Left lung (tissue), 10 donors: ENCODE data around the gene PRL. TPM values are rescaled to one million over a fixed set of nuclear protein-coding genes. Genes with fewer than 3 reads are reported as not detected.

ENCODE experiments used
- ATAC-seq: fragments of 200-7000 bp; cut with Tn5 transposase; one replicate; pipeline ENCODE4 v1.9.1; 2020; ENCODE audit warnings: moderate library complexity
- DNase-seq, 4 donors: peaks; one replicate each; pipeline ENCODE4 v3.0.0-alpha.2; 2013 to 2020
- H3K27ac ChIP-seq, 2 donors: fragments of 200-600 bp; sonication (generic) in 1 of 2; one replicate each; pipeline versions ENCODE4 v1.5.0 to v1.8.0; 2020 to 2021
- H3K27me3 ChIP-seq, 2 donors: fragments of 200-600 bp; sonication (generic) in 1 of 2; one replicate each; pipeline versions ENCODE4 v1.5.0 to v1.8.0; 2020 to 2021
- H3K36me3 ChIP-seq, 2 donors: fragments of 200-600 bp; sonication (generic) in 1 of 2; one replicate each; pipeline versions ENCODE4 v1.5.0 to v1.8.0; 2020 to 2021
- H3K4me1 ChIP-seq, 2 donors: fragments of 200-600 bp; one replicate each; pipeline ENCODE4 v1.8.0; 2021
- H3K4me3 ChIP-seq, 2 donors: fragments of 200-600 bp; sonication (generic) in 1 of 2; one replicate each; pipeline versions ENCODE4 v1.5.0 to v1.8.0; 2020 to 2021; ENCODE audit warnings: mild to moderate bottlenecking in 1 of 2
- H3K9me3 ChIP-seq, 2 donors: fragments of 200-600 bp; sonication (generic) in 1 of 2; one replicate each; pipeline versions ENCODE4 v1.5.0 to v1.8.0; 2020 to 2021
- intact Hi-C, 2 donors: fragments of 100-400 bp; cut with DNase I; formaldehyde crosslinking; loops; one replicate each; pipeline versions ENCODE4 v1.11.2 to v1.14.2; 2022
- polyA plus RNA-seq, 6 donors: library from polyadenylated mRNA; unstranded; fragments of 120-200 nt; gene quantifications; one replicate each; pipeline ENCODE4 v1.2.1, GENCODE V29; 2013; ENCODE audit not compliant: insufficient read length in 6 of 6
- total RNA-seq, 2 donors: library from RNA; stranded (reverse); fragmentation: NEBNext Ultra II Directional; extraction: Animal tissue kit (Norgen Biotek cat#: 25700); gene quantifications; one replicate each; pipeline ENCODE4 v1.2.1, GENCODE V29; 2021
- TF ChIP-seq, protein P1 (sequence below), 2 donors: fragments of 200-600 bp; sonication (generic) in 1 of 2; IDR thresholded peaks; one replicate each; pipeline versions ENCODE4 v1.5.0 to v1.8.0; 2021; ENCODE audit warnings: antibody characterized with exemption in 2 of 2
- donor health status: DM: no; HTN: yes; CAD: no.
- donor health status: DM: no; HTN: no; CAD: no.

Gene PRL
- total and polyA plus RNA-seq, 8 donors = 0.39 TPM; not detected in 7

DNA sequence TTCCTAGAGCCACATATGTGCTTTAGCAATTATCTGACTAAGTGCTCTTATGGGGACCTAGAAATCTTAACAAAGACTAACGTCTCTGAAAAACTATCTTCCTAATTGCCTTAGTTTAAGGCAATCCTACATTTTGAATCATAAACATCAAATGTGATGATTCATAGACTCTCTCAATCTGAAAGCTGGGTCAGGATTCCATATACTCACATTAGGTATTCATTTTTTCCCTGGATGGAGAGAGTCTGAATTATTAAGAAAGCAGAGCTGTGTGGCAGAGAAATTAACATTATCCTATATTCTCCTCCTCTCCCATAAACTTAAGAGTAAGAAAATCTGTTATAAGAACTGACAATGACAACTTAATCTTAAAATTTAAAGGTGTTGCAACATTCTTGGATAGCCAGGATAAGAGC lies 1.6 kb upstream of the PRL start:
- H3K9me3 ChIP-seq = no peaks in the 10 kb centered on the region
- DNase-seq = no peak
- H3K36me3 ChIP-seq = no peaks in the 10 kb centered on the region
- no peak overlapping the region for H3K4me3 ChIP-seq
- TF ChIP-seq, protein P1, sequence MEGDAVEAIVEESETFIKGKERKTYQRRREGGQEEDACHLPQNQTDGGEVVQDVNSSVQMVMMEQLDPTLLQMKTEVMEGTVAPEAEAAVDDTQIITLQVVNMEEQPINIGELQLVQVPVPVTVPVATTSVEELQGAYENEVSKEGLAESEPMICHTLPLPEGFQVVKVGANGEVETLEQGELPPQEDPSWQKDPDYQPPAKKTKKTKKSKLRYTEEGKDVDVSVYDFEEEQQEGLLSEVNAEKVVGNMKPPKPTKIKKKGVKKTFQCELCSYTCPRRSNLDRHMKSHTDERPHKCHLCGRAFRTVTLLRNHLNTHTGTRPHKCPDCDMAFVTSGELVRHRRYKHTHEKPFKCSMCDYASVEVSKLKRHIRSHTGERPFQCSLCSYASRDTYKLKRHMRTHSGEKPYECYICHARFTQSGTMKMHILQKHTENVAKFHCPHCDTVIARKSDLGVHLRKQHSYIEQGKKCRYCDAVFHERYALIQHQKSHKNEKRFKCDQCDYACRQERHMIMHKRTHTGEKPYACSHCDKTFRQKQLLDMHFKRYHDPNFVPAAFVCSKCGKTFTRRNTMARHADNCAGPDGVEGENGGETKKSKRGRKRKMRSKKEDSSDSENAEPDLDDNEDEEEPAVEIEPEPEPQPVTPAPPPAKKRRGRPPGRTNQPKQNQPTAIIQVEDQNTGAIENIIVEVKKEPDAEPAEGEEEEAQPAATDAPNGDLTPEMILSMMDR (IDR thresholded peaks at IDR 0.05) = no peak
- H3K27ac ChIP-seq = no peak overlapping the region
- intact Hi-C loops = no loop called here
- no peak for ATAC-seq
- H3K27me3 ChIP-seq = no peaks in the 10 kb centered on the region
- H3K4me1 ChIP-seq = no peaks in the 10 kb centered on the region

DNA sequence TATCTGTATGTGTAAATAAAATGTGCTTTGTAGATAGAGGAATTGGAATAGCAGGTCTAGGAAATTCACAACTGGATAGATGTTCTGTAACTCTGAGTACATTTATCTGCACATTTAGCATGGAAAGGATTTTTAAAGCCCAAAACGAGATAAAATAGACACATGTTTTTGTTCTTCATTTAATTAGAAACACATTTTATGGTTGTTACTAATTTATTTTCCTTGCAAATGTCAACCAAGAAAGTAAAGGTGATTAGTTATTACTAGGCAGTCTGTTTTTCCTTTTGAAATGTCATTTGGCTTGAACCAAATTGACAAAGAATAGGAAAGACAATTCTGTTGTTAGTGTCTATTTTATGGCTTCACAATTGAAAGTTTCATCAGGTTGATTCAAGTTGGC lies 769 bp downstream of the PRL start:
- ATAC-seq (no peak), DNase-seq (no peak)
- Histone ChIP-seq H3K27ac (no peak overlapping the region), H3K36me3 (no peaks in the 10 kb centered on the region), H3K4me3 (no peak overlapping the region), H3K9me3 (no peaks in the 10 kb centered on the region), H3K4me1 (no peaks in the 10 kb centered on the region), H3K27me3 (no peaks in the 10 kb centered on the region)
- TF ChIP-seq, protein P1 (IDR thresholded peaks at IDR 0.05) = no peak
- intact Hi-C loops = no loop called here

DNA sequence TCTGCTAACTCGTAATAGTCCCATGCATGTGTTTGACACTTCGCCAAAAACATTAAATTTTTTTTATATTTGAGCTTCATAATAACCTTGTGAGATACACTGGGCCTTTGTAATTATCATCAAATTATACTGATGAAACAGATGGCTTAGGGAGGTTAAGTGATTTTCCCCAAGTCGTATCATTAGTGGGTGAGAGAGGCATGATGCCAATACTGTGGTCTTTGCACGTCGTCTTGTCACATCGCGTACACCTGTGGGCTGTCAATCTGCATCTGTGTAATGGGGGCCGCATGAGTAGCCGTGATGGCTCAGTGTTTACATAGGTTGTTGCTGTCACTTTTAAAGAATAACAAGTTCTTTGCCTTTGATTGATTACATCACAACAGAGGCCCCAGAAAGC lies 1.7 kb downstream of the PRL start:
- Histone ChIP-seq H3K4me1 (no peaks in the 10 kb centered on the region), H3K36me3 (no peaks in the 10 kb centered on the region), H3K27me3 (no peaks in the 10 kb centered on the region), H3K4me3 (no peak overlapping the region), H3K27ac (no peak overlapping the region), H3K9me3 (no peaks in the 10 kb centered on the region)
- intact Hi-C loops = no loop called here
- TF ChIP-seq, protein P1 (IDR thresholded peaks at IDR 0.05) = no peak
- ATAC-seq (no peak), DNase-seq (no peak)

DNA sequence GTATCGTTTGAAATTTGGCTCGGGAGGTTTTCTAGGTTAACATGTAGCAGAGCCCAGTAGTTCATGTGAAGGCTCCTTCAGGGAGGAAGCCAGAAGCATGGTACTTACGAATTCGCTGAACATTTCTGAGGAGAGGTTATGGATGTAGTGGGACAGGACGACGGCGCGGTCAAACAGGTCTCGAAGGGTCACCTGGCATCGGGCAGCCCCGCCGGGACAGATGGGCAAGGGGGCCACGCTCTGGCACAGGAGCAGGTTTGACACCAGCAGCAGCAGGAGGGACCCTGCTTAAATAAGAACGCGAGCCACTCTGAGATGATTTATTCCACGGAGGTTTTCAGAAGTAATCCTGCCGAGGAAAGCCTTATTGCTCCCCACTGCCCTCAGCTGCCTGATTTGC lies 2.5 kb downstream of the PRL start:
- Histone ChIP-seq H3K4me3 (no peak overlapping the region), H3K27me3 (no peaks in the 10 kb centered on the region), H3K9me3 (no peaks in the 10 kb centered on the region), H3K27ac (no peak overlapping the region), H3K36me3 (no peaks in the 10 kb centered on the region), H3K4me1 (no peaks in the 10 kb centered on the region)
- intact Hi-C loops = no loop called here
- TF ChIP-seq, protein P1 (IDR thresholded peaks at IDR 0.05) = no peak
- DNase-seq (peak in 1 of 4 donors; percentile 63), ATAC-seq (no peak)

DNA sequence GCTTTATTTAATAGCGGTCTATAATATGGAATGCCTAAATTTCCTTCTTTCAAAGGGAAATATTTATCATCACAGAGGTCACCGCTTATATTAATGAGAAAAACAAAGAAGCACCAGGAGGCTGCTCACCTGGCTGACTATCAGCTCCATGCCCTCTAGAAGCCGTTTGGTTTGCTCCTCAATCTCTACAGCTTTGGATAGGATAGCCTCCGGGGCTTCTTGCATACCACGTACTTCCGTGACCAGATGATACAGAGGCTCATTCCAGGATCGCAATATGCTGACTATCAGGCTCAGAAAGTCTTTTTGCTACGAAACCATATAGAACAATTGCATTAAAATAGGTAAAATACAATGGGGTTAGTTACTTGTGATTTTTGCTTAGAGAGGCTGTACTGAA lies 6.8 kb downstream of the PRL start:
- ATAC-seq = no peak
- intact Hi-C loops = no loop called here
- TF ChIP-seq, protein P1 (IDR thresholded peaks at IDR 0.05) = no peak
- no peaks in the 10 kb centered on the region for H3K27me3 ChIP-seq
- no peak overlapping the region for H3K4me3 ChIP-seq
- H3K9me3 ChIP-seq = no peaks in the 10 kb centered on the region
- no peak overlapping the region for H3K27ac ChIP-seq
- no peaks in the 10 kb centered on the region for H3K36me3 ChIP-seq
- DNase-seq = no peak
- H3K4me1 ChIP-seq = no peaks in the 10 kb centered on the region
